Measurements from ENCODE around the gene SLC35D1.

The SLC35D1 gene

DNA sequence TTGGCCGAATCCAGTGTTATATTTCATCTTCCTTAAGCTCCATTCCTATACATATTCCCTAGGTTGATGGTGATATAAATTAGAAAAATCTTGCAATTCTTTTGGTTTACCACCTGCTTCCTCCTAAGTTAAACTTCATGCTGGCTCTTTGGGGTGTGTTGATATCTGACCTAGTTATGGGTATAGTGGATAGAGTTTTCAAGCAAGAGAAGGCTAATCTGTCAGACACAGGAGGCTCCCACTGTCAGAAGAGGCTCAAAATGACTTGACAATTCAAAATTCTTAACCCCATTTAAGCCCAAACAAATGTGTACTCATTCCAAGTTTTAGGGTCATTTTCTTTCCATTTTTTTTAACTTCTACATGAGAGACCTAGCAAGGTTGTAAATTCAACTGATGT lies 8.5 kb upstream of the SLC35D1 start:
- CTCF ChIA-PET = no interaction called here
- H3K27ac ChIP-seq = no peak overlapping the region
- POLR2A ChIA-PET (ENCODE audit: low non-redundant PET) = no interaction called here
- TF ChIP-seq, protein P1, sequence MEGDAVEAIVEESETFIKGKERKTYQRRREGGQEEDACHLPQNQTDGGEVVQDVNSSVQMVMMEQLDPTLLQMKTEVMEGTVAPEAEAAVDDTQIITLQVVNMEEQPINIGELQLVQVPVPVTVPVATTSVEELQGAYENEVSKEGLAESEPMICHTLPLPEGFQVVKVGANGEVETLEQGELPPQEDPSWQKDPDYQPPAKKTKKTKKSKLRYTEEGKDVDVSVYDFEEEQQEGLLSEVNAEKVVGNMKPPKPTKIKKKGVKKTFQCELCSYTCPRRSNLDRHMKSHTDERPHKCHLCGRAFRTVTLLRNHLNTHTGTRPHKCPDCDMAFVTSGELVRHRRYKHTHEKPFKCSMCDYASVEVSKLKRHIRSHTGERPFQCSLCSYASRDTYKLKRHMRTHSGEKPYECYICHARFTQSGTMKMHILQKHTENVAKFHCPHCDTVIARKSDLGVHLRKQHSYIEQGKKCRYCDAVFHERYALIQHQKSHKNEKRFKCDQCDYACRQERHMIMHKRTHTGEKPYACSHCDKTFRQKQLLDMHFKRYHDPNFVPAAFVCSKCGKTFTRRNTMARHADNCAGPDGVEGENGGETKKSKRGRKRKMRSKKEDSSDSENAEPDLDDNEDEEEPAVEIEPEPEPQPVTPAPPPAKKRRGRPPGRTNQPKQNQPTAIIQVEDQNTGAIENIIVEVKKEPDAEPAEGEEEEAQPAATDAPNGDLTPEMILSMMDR (conservative IDR thresholded peaks at IDR 0.05; ENCODE audit: low read depth) = no peak
- no peak for DNase-seq (ENCODE audit: low spot score)

DNA sequence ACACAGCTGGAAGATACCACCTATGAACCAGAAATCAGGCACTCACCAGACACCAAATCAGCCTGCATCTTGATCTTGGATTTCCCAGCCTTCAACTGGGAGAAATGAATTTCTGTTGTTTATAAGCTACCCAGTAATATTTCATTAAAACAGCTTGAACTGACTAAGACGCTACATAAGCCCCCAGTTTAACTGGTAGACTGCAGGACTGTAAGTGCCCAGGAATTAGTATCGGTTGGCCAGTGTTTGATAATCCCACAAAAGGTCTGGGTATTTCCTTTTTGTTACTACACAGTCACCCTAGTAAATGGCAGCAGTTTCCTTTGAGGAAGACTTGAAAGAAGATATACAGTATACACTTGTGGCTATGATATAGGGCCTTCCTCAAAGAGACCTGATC lies 7.3 kb upstream of the SLC35D1 start:
- no peak overlapping the region for H3K27ac ChIP-seq
- CTCF ChIA-PET = interaction anchor here (1.1 kb wide), 1 partner anchor 88 kb away, joined by 6 read pairs; no protein-coding TSS in a partner anchor
- no peak for DNase-seq (ENCODE audit: low spot score)
- POLR2A ChIA-PET (ENCODE audit: low non-redundant PET) = no interaction called here
- TF ChIP-seq, protein P1 (conservative IDR thresholded peaks at IDR 0.05; ENCODE audit: low read depth) = no peak

GRCh38 chr1:67060811-67061218 lies 6.9 kb upstream of the SLC35D1 start:
- TF ChIP-seq, protein P1 (conservative IDR thresholded peaks at IDR 0.05; ENCODE audit: low read depth) = no peak
- H3K27ac ChIP-seq = no peak overlapping the region
- ChIA-PET POLR2A (ENCODE audit: low non-redundant PET) (no interaction called here), CTCF (interaction anchor here (1.1 kb wide), 1 partner anchor 89 kb away, joined by 6 read pairs; no protein-coding TSS in a partner anchor)
- peak; percentile 87 for DNase-seq (ENCODE audit: low spot score)

GRCh38 chr1:67059346-67059745 lies 5.4 kb upstream of the SLC35D1 start:
- TF ChIP-seq, protein P1 (conservative IDR thresholded peaks at IDR 0.05; ENCODE audit: low read depth) = no peak
- no peak overlapping the region for H3K27ac ChIP-seq
- ChIA-PET POLR2A (ENCODE audit: low non-redundant PET) (no interaction called here), CTCF (interaction anchor here (0.6 kb wide), 1 partner anchor 67 kb away, joined by 3 read pairs; no protein-coding TSS in a partner anchor)
- DNase-seq (ENCODE audit: low spot score) = no peak

- ChIA-PET POLR2A (ENCODE audit: low non-redundant PET) (no interaction called here), CTCF (no interaction called here)
- TF ChIP-seq, protein P1 (conservative IDR thresholded peaks at IDR 0.05; ENCODE audit: low read depth) = no peak
- DNase-seq (ENCODE audit: low spot score) = no peak
- no peak overlapping the region for H3K27ac ChIP-seq
Observed at GRCh38 chr1:67058761-67059160, 4.8 kb upstream of the SLC35D1 start.

DNA sequence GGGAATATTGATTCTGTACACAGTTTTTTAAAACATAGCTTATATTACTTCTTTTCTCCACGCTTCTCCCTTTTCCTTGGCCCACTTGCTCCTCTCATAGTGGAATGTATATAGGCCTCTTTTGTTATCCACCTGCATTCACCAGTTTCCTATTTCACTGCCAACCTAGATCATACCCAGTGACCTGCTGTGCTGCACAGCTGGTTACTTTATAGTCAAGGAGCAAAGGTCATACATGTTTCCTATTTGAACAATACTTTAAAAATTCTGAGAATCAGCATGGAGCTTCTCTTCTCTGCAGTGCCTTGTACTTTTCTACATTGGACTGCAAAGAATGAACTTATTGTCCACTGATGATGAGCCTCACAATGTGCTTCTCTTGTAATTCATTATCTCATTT lies 4.3 kb upstream of the SLC35D1 start:
- no peak for DNase-seq (ENCODE audit: low spot score)
- H3K27ac ChIP-seq = no peak overlapping the region
- ChIA-PET CTCF (no interaction called here), POLR2A (ENCODE audit: low non-redundant PET) (no interaction called here)
- TF ChIP-seq, protein P1 (conservative IDR thresholded peaks at IDR 0.05; ENCODE audit: low read depth) = no peak

DNA sequence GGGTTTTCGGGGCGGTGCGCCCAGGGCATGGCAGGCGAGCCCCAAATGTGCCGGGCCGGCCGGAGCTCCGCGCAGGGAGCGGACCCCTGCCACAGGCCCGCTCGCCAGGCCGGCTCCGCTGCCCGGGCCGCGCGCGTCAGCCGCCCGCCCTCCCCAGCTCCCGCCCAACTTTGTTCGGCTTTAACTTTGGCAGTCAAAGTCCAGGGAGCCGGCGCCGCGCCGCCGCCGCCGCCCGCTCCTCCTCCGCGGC lies 488 bp downstream of the SLC35D1 start:
- H3K27ac ChIP-seq = peak overlapping the region; percentile 89
- CTCF ChIA-PET = interaction anchor here (2.0 kb wide), 1 partner anchor 57 kb away, joined by 4 read pairs; no protein-coding TSS in a partner anchor
- no peak for DNase-seq (ENCODE audit: low spot score)
- TF ChIP-seq, protein P1 (conservative IDR thresholded peaks at IDR 0.05; ENCODE audit: low read depth) = no peak
- POLR2A ChIA-PET (ENCODE audit: low non-redundant PET) = interaction anchor here (0.6 kb wide), 1 partner anchor 180 kb away, joined by 7 read pairs; no protein-coding TSS in a partner anchor

Data from RWPE1 (cell line).